Astrocyte (in vitro differentiated cells and primary cell): Measurements from ENCODE around the gene ENOPH1. TPM values are rescaled to one million over a fixed set of nuclear protein-coding genes. Genes with fewer than 3 reads are reported as not detected.

Experiments
- DNase-seq: peaks from one replicate; pipeline ENCODE4 v3.0.0-alpha.2; 2010; ENCODE audit warnings: low read depth
- FAIRE-seq: peaks from 2 replicates; lab custom pipeline; 2011; peaks lifted over from hg19 to GRCh38; lab: Jason Lieb, UNC
- H2AFZ ChIP-seq: 2 replicates; pipeline ENCODE4 v1.6.0; 2012; ENCODE audit warnings: low read depth, low read length, inconsistent platforms
- H3K27ac ChIP-seq: 2 replicates; pipeline ENCODE4 v1.5.1; 2011; ENCODE audit warnings: low read depth, low read length, inconsistent platforms
- H3K27me3 ChIP-seq: 2 replicates; pipeline ENCODE4 v1.6.0; 2011; ENCODE audit warnings: low read length, inconsistent platforms; ENCODE audit not compliant: insufficient read depth
- H3K36me3 ChIP-seq: 2 replicates; pipeline ENCODE4 v1.5.1; 2011; ENCODE audit warnings: low read length, inconsistent platforms; ENCODE audit not compliant: insufficient read depth
- H3K4me1 ChIP-seq: 2 replicates; pipeline ENCODE4 v1.5.1; 2011; ENCODE audit warnings: low read length, inconsistent platforms; ENCODE audit not compliant: insufficient read depth
- H3K4me2 ChIP-seq: 2 replicates; pipeline ENCODE4 v1.6.0; 2012; ENCODE audit warnings: low read length, inconsistent platforms
- H3K4me3 ChIP-seq: 2 replicates; pipeline ENCODE4 v1.5.1; 2011; ENCODE audit warnings: low read depth, mild to moderate bottlenecking, low read length, inconsistent platforms; ENCODE audit not compliant: insufficient read depth
- H3K79me2 ChIP-seq: 2 replicates; pipeline ENCODE4 v1.6.0; 2012; ENCODE audit warnings: mild to moderate bottlenecking, low read length, inconsistent platforms; ENCODE audit not compliant: insufficient read depth
- H3K9ac ChIP-seq: 2 replicates; pipeline ENCODE4 v1.6.0; 2012; ENCODE audit warnings: mild to moderate bottlenecking, low read length, inconsistent platforms
- H3K9me3 ChIP-seq: 2 replicates; pipeline ENCODE4 v1.5.1; 2012; ENCODE audit warnings: low read depth, mild to moderate bottlenecking, low read length, inconsistent platforms; ENCODE audit not compliant: insufficient read depth
- H4K20me1 ChIP-seq: 2 replicates; pipeline ENCODE4 v1.6.0; 2012; ENCODE audit warnings: low read length, inconsistent platforms; ENCODE audit not compliant: insufficient read depth
- H3K27ac Mint-ChIP-seq: one replicate; pipeline ENCODE4 v1.8.0; 2021; ENCODE audit warnings: mild to moderate bottlenecking, mixed read lengths; ENCODE audit not compliant: unreplicated experiment
- H3K27me3 Mint-ChIP-seq: one replicate; pipeline ENCODE4 v1.8.0; 2021; ENCODE audit warnings: low read depth, mixed read lengths; ENCODE audit not compliant: unreplicated experiment
- H3K36me3 Mint-ChIP-seq: one replicate; pipeline ENCODE4 v1.8.0; 2021; ENCODE audit warnings: low read depth, mixed read lengths; ENCODE audit not compliant: unreplicated experiment
- H3K4me1 Mint-ChIP-seq: one replicate; pipeline ENCODE4 v1.8.0; 2021; ENCODE audit warnings: low read depth, mixed read lengths; ENCODE audit not compliant: unreplicated experiment
- H3K4me3 Mint-ChIP-seq: one replicate; pipeline ENCODE4 v1.8.0; 2021; ENCODE audit warnings: mild to moderate bottlenecking, moderate library complexity, mixed read lengths; ENCODE audit not compliant: unreplicated experiment
- H3K9me3 Mint-ChIP-seq: one replicate; pipeline ENCODE4 v1.8.0; 2021; ENCODE audit warnings: mild to moderate bottlenecking, mixed read lengths; ENCODE audit not compliant: unreplicated experiment
- CTCF ChIP-seq: IDR thresholded peaks from 2 replicates; pipeline ENCODE4 v1.5.1; 2011; ENCODE audit warnings: low read depth, mild to moderate bottlenecking, inconsistent platforms, low read length, moderate library complexity; ENCODE audit not compliant: insufficient read depth
- EZH2 ChIP-seq: IDR thresholded peaks from 2 replicates; pipeline ENCODE4 v1.6.1; 2012; ENCODE audit warnings: mild to moderate bottlenecking, low read length, inconsistent platforms; ENCODE audit not compliant: insufficient read depth
- total RNA-seq: library from RNA; stranded (reverse); gene quantifications from 2 replicates; pipeline ENCODE4 v1.2.1, GENCODE V29; 2021

The ENOPH1 gene
- total RNA-seq, 1 donor from 2014 or later: 32.6 TPM

GRCh38 chr4:82500435-82501153 is 70.2 kb downstream of the ENOPH1 start:
- Histone ChIP-seq H3K4me2 (peak overlapping the region; percentile 9), H4K20me1 (no peaks in the 10 kb centered on the region), H3K9me3 (no peaks in the 10 kb centered on the region), H3K79me2 (no peaks in the 10 kb centered on the region), H3K36me3 (no peaks in the 10 kb centered on the region), H3K27me3 (no peaks in the 10 kb centered on the region), H3K4me1 (no peaks in the 10 kb centered on the region), H3K9ac (no peak overlapping the region), H3K27ac (no peak overlapping the region), H3K4me3 (no peak overlapping the region), H2AFZ (no peak overlapping the region)
- Mint-ChIP-seq H3K27me3 (no peaks in the 10 kb centered on the region), H3K4me1 (peaks cover 3% of the 10 kb centered on the region), H3K36me3 (no peaks in the 10 kb centered on the region), H3K4me3 (no peak overlapping the region), H3K9me3 (no peaks in the 10 kb centered on the region), H3K27ac (no peak overlapping the region)
- DNase-seq: peak; percentile 36
- no peak for FAIRE-seq
- TF ChIP-seq EZH2: no peak
- TF ChIP-seq CTCF: no peak

GRCh38 chr4:82501154-82501442 is 70.7 kb downstream of the ENOPH1 start:
- Mint-ChIP-seq H3K4me3 (no peak overlapping the region), H3K4me1 (peaks cover 3% of the 10 kb centered on the region), H3K9me3 (no peaks in the 10 kb centered on the region), H3K27me3 (no peaks in the 10 kb centered on the region), H3K27ac (no peak overlapping the region), H3K36me3 (no peaks in the 10 kb centered on the region)
- no peaks in the 10 kb centered on the region for H3K79me2 ChIP-seq
- DNase-seq: no peak
- H2AFZ ChIP-seq: no peak overlapping the region
- H3K36me3 ChIP-seq: no peaks in the 10 kb centered on the region
- H3K4me3 ChIP-seq: no peak overlapping the region
- H4K20me1 ChIP-seq: no peaks in the 10 kb centered on the region
- H3K4me2 ChIP-seq: no peak overlapping the region
- no peaks in the 10 kb centered on the region for H3K9me3 ChIP-seq
- H3K9ac ChIP-seq: no peak overlapping the region
- no peaks in the 10 kb centered on the region for H3K4me1 ChIP-seq
- H3K27ac ChIP-seq: no peak overlapping the region
- no peak for FAIRE-seq
- H3K27me3 ChIP-seq: no peaks in the 10 kb centered on the region
- TF ChIP-seq EZH2 (no peak), CTCF (no peak)

- Histone ChIP-seq H3K4me2 (no peak overlapping the region), H3K4me3 (no peak overlapping the region), H4K20me1 (no peaks in the 10 kb centered on the region), H2AFZ (no peak overlapping the region), H3K9me3 (no peaks in the 10 kb centered on the region), H3K9ac (no peak overlapping the region), H3K27me3 (peaks cover 3% of the 10 kb centered on the region), H3K27ac (no peak overlapping the region), H3K36me3 (no peaks in the 10 kb centered on the region), H3K79me2 (no peaks in the 10 kb centered on the region), H3K4me1 (no peaks in the 10 kb centered on the region)
- Mint-ChIP-seq H3K27me3 (peaks cover 2% of the 10 kb centered on the region), H3K27ac (no peak overlapping the region), H3K4me1 (no peaks in the 10 kb centered on the region), H3K36me3 (no peaks in the 10 kb centered on the region), H3K9me3 (no peaks in the 10 kb centered on the region), H3K4me3 (no peak overlapping the region)
- TF ChIP-seq EZH2 (no peak), CTCF (no peak)
- no peak for DNase-seq
- no peak for FAIRE-seq
Observed at GRCh38 chr4:82508011-82508410, 77.6 kb downstream of the ENOPH1 start.
